Measurements from ENCODE around the gene KIAA2012.

The KIAA2012 gene

GRCh38 chr2:202043475-202043874 lies 29.6 kb upstream of the KIAA2012 start:
- DNase-seq (ENCODE audit: low read depth in 2 of 2), result no peak

- no peak for DNase-seq (ENCODE audit: low read depth in 2 of 2)
These were observed 28.3 kb upstream of the KIAA2012 start for GRCh38 chr2:202044777-202045176.

- no peak for DNase-seq (ENCODE audit: low read depth in 2 of 2)
These were observed 26.5 kb upstream of the KIAA2012 start for GRCh38 chr2:202046572-202046971.

GRCh38 chr2:202049092-202049728 lies 23.8 kb upstream of the KIAA2012 start:
- no peak for DNase-seq (ENCODE audit: low read depth in 2 of 2)

GRCh38 chr2:202049840-202050239 lies 23.2 kb upstream of the KIAA2012 start:
- no peak for DNase-seq (ENCODE audit: low read depth in 2 of 2)

- no peak for DNase-seq (ENCODE audit: low read depth in 2 of 2)
These were observed 22.4 kb upstream of the KIAA2012 start for GRCh38 chr2:202050652-202051051.

GRCh38 chr2:202051499-202052161 lies 21.4 kb upstream of the KIAA2012 start:
- no peak for DNase-seq (ENCODE audit: low read depth in 2 of 2)

- no peak for DNase-seq (ENCODE audit: low read depth in 2 of 2)
These were observed 20.8 kb upstream of the KIAA2012 start for GRCh38 chr2:202052235-202052634.

- no peak for DNase-seq (ENCODE audit: low read depth in 2 of 2)
These were observed 18.4 kb upstream of the KIAA2012 start for GRCh38 chr2:202054679-202055078.

- no peak for DNase-seq (ENCODE audit: low read depth in 2 of 2)
These were observed 16.4 kb upstream of the KIAA2012 start for GRCh38 chr2:202056611-202057010.

- no peak for DNase-seq (ENCODE audit: low read depth in 2 of 2)
These were observed 12.8 kb upstream of the KIAA2012 start for GRCh38 chr2:202060218-202060617.

- DNase-seq (ENCODE audit: low read depth in 2 of 2), result no peak
These were observed 11.4 kb upstream of the KIAA2012 start for GRCh38 chr2:202061695-202062094.

- no peak for DNase-seq (ENCODE audit: low read depth in 2 of 2)
These were observed 8.7 kb upstream of the KIAA2012 start for GRCh38 chr2:202064171-202064880.

GRCh38 chr2:202064881-202065230 lies 8.2 kb upstream of the KIAA2012 start:
- no peak for DNase-seq (ENCODE audit: low read depth in 2 of 2)

GRCh38 chr2:202065876-202066275 lies 7.2 kb upstream of the KIAA2012 start:
- no peak for DNase-seq (ENCODE audit: low read depth in 2 of 2)

- no peak for DNase-seq (ENCODE audit: low read depth in 2 of 2)
These were observed 6.2 kb upstream of the KIAA2012 start for GRCh38 chr2:202066875-202067274.

GRCh38 chr2:202067589-202067988 lies 5.5 kb upstream of the KIAA2012 start:
- DNase-seq (ENCODE audit: low read depth in 2 of 2), result no peak

GRCh38 chr2:202069170-202070067 lies 3.6 kb upstream of the KIAA2012 start:
- DNase-seq (ENCODE audit: low read depth in 2 of 2), result no peak

- DNase-seq (ENCODE audit: low read depth in 2 of 2), result no peak
These were observed 1.9 kb upstream of the KIAA2012 start for GRCh38 chr2:202071107-202071506.

- DNase-seq (ENCODE audit: low read depth in 2 of 2), result no peak
These were observed 829 bp upstream of the KIAA2012 start for GRCh38 chr2:202072226-202072625.

GRCh38 chr2:202074324-202074723 lies 1.3 kb downstream of the KIAA2012 start:
- no peak for DNase-seq (ENCODE audit: low read depth in 2 of 2)

- no peak for DNase-seq (ENCODE audit: low read depth in 2 of 2)
These were observed 6.3 kb downstream of the KIAA2012 start for GRCh38 chr2:202079310-202079709.

All from stimulated activated CD4-positive, alpha-beta T cell treated with anti-CD3 and anti-CD28 coated beads, Interleukin-12 subunit alpha, Interleukin-12 subunit beta, amount 100 ng/mL, for 24 hours (primary cell).